Ishikawa (cell line): Measurements from ENCODE around the gene DSG4.

Experiments used
- CEBPB ChIP-seq: IDR thresholded peaks from 2 replicates; pipeline ENCODE4 v1.6.1; 2012
- CREB1 ChIP-seq: IDR thresholded peaks from 2 replicates; pipeline ENCODE4 v1.6.1; 2012; ENCODE audit warnings: low read depth
- EGR1 ChIP-seq: IDR thresholded peaks from 2 replicates; pipeline ENCODE4 v1.6.1; 2012
- EP300 ChIP-seq: IDR thresholded peaks from 2 replicates; pipeline ENCODE4 v1.6.1; 2012; ENCODE audit warnings: borderline replicate concordance
- FOXM1 ChIP-seq: IDR thresholded peaks from 2 replicates; pipeline ENCODE4 v1.6.1; 2012; ENCODE audit warnings: low read depth, borderline replicate concordance
- MAX ChIP-seq: IDR thresholded peaks from 2 replicates; pipeline ENCODE4 v1.6.1; 2012
- NFIC ChIP-seq: IDR thresholded peaks from 2 replicates; pipeline ENCODE4 v1.6.1; 2012
- RAD21 ChIP-seq: IDR thresholded peaks from 2 replicates; pipeline ENCODE4 v1.6.1; 2012; ENCODE audit warnings: low read depth
- REST ChIP-seq: IDR thresholded peaks from 2 replicates; pipeline ENCODE4 v1.6.1; 2012; ENCODE audit warnings: low read depth, mild to moderate bottlenecking
- TAF1 ChIP-seq: IDR thresholded peaks from 2 replicates; pipeline ENCODE4 v1.6.1; 2012; ENCODE audit warnings: low read depth, mild to moderate bottlenecking
- TCF12 ChIP-seq: IDR thresholded peaks from 2 replicates; pipeline ENCODE4 v1.6.1; 2012; ENCODE audit warnings: low read depth
- TEAD4 ChIP-seq: IDR thresholded peaks from 2 replicates; pipeline ENCODE4 v1.6.1; 2012
- YY1 ChIP-seq: IDR thresholded peaks from 2 replicates; pipeline ENCODE4 v1.6.1; 2012; ENCODE audit warnings: low read depth
- ZBTB7A ChIP-seq: IDR thresholded peaks from 2 replicates; pipeline ENCODE4 v1.6.1; 2012; ENCODE audit warnings: low read depth

GRCh38 chr18:31445908-31446307, 69.3 kb downstream of the DSG4 start:
- TF ChIP-seq EP300, result no peak
- no peak for TF ChIP-seq MAX
- no peak for TF ChIP-seq CEBPB
- no peak for TF ChIP-seq ZBTB7A
- TF ChIP-seq NFIC, result no peak
- TF ChIP-seq RAD21, result no peak
- TF ChIP-seq YY1, result no peak
- TF ChIP-seq REST, result no peak
- TF ChIP-seq CREB1, result no peak
- TF ChIP-seq FOXM1, result no peak
- no peak for TF ChIP-seq EGR1
- TF ChIP-seq TEAD4, result no peak
- TF ChIP-seq TAF1, result no peak
- no peak for TF ChIP-seq TCF12
